GM21529 (cell line): ENCODE data around the gene KDF1.
"Not testable (repeated sequence)": the region's sequence is repeated elsewhere in the genome, so short reads cannot be mapped to it uniquely, and the experiment has no call there.

Experiments used
- ATAC-seq: cut with Tn5 transposase; IDR thresholded peaks from one replicate; pipeline ENCODE4 v1.9.1; 2021; ENCODE audit not compliant: unreplicated experiment

Gene KDF1

DNA sequence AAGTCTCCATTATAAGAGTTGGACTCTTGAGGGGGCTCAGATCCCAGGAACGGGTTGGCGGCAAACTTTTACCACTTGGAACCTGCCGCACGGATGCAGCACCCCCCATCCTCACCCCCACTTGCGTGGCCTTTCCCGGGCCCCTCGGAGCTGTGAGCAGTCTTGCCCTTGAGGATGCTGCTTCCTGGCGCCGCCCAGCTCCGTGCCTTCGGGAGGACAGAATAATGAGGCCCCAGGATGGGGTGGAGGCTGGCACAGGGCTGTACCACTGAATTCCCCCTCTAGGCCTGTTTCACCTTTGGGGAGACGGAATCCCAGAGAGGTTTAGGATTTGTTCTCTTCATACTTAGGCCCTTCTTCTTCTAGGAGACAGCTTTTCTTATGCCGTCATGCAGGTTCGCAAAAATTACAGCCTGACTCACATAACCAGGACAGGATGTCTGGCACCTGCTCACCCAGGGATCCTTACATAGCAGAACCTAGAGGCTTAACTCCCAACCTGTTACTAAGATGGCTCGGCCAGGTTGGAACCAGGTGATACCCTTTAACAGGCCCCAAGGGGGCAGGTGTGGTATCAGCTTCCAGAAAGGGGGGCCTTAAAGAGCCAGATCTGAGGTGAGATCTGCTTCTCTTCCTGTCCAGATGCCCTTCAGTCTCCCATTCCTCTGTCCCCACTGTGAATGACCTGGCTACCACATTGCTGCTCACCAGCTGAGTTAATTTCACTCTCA, 34.7 kb upstream of the KDF1 start:
- no peak for ATAC-seq

DNA sequence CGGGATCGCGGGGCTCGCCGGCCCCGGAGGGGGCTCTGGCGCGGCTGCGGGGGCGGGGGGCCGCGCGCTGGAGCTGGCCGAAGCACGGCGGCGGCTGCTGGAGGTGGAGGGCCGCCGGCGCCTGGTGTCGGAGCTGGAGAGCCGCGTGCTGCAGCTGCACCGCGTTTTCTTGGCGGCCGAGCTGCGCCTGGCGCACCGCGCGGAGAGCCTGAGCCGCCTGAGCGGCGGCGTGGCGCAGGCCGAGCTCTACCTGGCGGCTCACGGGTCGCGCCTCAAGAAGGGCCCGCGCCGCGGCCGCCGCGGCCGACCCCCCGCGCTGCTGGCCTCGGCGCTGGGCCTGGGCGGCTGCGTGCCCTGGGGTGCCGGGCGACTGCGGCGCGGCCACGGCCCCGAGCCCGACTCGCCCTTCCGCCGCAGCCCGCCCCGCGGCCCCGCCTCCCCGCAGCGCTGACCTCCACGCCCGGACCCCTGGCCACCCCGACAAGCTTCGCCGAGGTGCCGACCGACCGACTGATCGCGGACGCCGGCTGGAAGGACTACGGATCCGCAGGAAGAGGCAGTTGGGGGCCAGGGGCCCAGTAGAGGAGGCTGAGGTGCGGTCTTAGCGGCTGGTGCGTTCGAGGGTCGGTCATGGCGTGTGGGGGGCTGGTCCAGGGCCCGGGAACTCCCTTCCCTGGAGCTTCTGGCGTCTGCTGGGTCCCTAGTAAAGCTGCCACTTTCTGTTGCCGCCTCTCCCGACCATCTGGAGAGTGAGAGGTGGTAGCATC, 33.9 kb upstream of the KDF1 start:
- no peak for ATAC-seq

DNA sequence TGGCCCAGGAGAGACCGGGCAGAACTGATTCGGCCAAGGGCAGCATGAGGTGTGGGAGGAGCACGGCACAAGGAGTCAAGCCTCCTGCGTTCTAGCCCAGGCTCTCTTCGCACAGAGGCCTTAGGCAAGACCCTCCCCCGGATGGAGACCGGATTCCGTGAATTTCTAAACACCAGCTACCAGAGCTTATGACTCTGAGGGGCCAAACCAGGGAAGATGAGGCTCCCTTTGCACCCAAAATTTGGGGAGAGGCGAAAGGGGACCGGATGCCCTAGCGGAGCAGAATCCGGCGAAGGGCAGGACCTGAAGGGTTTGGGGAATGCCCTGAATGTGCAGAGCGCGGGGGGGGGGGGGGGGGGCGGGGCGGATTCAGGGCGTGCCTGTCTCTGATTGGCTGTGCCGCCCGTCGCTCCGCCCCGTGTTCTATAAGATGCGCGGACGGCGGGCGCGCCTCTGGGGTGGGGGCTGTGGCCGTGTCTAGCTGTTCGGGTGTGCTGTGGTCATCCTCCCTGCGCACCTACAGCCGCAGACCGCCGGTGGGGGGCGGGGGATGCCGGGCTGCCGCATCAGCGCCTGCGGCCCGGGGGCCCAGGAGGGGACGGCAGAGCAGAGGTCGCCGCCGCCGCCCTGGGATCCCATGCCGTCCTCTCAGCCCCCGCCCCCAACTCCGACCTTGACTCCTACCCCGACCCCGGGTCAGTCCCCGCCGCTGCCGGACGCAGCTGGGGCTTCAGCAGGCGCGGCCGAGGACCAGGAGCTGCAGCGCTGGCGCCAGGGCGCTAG, 33.2 kb upstream of the KDF1 start, which contains the start of gene TRNP1:
Gene TRNP1 (plus strand): TSS at position 456 of the 783 bp plus-strand sequence. CDS start 95 bp downstream, at position 551.
- ATAC-seq, result no peak

DNA sequence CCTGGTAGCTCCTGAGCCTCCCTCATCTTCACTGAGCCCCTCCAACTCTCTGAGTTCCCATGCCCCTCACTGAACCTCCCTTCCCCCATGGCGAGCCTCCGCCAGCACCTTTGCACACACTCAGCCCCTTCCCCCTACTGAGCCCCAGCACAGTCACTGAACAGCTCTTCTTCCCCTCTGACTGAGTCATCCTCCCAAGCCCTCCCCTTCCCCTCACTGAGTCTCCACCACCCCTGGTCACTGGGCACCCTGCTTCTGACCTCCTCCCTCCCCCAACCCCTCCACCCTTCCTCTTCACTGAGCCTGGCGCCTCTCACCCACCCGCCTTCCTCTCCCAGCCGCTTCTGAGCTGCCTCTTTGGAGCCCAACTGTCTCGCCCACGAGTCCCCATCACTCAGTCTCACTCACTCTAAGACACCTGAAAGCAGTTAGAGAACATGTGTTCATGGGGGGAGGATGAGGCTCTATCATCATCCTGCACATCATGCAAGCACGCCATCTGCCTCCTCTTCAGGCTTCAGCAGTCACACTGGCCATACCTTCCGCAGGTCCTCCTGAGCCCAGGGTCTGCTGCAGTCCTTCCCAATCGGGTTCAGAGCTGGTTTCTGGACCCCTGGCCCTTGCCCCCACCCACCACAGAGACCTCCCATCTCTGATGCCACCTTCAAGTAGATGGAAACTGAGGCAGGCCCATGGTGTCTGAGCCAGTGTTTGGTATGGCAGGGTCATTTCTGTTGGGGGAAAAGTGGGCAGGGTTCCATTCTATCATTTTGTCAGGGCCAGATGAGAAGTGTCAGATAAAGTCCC, 31.2 kb upstream of the KDF1 start:
- ATAC-seq, result no peak

DNA sequence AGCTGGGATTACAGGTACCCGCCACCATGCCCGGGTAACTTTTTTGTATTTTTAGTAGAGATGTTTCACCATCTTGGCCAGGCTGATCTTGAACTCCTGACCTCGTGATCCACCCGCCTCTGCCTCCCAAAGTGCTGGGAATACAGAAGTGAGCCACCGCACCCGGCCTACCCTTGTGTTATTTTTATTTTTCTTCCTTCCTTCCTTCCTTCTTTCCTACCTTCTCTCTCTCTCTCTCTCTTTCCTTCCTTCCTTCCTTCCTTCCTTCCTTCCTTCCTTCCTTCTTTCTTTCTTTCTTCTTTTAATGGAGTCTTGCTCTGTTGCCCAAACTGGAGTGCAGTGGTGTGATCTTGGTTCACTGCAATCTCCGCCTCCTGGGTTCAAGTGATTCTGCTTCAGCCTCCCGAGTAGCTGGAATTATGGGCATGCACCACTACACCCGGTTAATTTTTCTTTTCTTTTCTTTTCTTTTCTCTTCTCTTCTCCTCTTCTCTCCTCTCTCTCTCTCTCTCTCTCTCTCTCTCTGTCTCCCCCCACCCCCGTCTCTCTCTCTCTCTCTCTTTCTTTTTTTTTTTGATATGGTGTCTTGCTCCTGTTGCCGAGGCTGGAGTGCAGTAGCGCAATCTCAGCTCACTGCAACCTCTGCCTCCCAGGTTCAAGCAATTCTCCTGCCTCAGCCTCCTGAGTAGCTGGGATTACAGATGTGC, 29.3 kb upstream of the KDF1 start:
- not testable (repeated sequence) for ATAC-seq

DNA sequence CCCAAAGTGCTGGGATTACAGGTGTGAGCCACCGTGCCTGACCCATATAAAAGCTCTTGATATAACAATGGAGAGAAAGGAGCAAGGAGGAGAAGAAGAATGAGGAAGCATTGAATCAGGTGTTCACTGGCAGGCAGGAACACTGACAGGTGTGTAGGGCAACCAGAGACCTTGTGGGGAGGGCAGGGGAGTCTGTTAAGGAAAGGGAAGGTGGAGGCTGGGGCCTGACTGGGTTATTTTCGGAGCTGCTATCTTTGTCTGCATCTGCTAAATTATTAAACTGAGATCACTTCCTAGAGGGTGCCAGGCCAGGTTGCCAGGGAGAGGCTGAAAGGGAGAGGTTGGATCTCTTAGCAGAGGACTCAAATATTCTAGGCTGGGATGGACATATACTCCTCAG, 26.4 kb upstream of the KDF1 start:
- no peak for ATAC-seq

DNA sequence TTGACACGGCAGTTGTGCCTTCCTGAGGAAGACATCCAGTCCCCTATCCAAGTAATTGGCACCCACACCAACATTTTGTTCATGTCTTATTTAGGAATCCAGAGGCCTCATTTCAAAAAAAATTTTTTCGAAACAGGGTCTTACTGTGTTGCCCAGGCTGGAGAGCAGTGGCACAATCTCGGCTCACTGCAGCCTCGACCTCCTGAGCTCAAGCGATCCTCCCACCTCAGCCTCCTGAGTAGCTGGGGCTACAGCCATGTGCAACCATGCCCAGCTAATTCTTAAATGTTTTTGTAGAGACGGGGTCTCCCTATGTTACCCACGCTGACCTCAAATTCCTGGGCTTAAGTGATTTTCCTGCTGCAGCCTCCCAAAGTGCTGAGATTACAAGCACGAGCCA, 24.0 kb upstream of the KDF1 start:
- ATAC-seq, result no peak

DNA sequence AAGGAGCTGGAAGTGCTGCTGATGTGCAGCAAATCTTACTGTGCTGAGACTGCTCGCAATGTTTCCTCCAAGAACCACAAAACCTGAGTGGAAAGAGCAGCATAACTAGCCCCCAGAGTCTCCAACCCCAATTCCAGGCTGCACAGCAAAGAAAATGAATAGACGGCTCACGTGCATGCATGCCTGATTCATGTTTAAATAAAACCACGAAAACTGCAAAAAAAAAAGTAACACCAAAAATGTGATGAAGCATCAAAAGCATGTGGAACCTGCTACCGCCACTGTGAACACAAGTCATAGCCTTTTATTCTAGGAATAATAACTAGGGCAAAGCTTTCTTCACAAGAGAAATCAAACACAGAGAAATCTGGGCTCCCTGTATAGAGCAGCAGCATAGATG, 23.6 kb upstream of the KDF1 start:
- ATAC-seq, result no peak

DNA sequence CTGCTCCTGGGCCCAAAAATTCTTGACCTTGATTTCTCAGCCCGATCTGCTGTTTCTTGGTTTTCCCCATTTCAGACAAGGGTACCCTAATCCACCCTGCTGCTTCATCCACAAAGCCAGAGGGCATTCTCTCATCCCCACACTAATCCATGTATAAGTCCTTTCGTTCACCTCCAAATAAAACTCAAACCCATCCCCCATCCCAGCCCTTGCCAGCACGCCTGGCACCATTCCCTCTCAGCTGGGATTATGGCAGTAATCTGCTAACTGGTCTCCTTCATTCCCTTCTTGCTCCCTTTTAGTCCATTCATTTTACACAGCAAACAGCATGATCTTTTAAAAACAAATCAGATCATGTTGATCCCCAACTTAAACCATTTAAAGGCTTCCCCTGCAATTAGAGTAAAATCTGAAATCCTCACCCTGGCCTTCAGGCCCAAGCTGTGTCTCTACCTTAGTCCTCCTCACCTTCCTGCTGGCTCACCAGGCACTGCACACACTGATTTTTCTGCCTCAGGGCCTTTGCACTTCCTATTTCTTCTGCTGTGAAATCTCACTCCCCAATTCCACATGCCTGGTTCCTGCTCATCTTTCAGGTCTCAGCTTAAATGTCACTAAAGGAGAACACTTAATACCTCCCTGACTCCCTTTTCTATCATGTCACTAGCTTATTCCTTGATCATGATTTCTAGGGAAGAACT, 21.0 kb upstream of the KDF1 start:
- ATAC-seq, result no peak

DNA sequence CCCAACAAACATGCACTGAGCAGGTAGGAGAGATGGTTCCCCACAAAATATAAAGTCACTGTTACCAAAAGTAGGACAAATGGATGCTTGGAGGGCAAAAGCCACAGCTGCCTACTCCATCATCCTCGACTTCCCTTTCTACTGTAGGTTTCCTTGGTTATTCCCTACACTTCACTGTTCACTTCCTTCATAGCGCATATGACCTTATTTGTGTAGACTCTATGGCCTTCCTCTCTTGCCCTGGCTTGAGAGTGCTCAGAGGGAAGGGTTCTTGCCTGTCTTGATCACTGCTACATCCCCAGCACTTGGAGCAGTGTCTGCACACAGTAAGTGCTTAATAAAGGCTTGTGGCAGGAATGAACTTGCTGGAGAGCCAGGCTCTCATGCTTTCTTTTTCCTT, 18.6 kb upstream of the KDF1 start:
- ATAC-seq, result no peak

DNA sequence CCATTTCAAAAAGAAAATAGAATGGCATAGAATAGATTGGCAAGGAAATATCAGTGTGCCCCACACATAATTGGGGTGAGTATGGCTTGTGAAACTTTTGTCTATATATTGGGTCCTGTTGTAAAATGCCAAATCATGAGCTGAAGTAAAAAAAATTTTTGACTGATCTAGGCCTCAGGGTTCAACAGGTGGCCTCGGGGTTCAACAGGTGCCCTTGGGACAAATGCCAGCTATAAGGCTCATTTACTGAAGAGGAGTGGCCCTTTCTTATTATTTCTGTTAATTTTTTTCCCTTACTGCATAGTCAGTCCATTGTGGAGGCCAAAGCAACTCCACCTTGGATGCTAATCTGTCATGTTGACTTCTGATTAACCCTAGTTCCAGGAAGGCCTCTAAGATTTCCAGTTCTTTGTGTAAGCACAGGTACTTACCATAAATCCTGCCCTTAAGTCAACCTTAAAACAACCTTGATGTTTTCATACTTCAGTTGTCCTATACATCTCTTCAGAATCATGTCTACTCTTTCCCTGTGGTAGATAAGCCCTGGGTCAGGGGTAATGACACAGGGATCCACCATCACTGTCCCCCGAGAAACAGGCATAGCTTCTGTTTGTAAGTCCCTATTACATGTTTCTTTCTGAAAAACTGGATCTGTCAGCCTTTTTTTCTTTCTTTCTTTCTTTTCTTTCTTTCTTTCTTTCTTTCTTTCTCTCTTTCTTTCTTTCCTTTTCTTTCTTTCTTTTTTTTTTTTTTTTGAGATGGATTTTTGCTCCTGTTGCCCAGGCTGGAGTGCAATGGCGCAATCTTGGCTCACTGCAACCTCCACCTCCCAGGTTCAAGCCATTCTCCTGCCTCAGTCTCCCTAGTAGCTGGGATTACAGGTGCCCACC, 16.6 kb upstream of the KDF1 start:
- ATAC-seq, result no peak

DNA sequence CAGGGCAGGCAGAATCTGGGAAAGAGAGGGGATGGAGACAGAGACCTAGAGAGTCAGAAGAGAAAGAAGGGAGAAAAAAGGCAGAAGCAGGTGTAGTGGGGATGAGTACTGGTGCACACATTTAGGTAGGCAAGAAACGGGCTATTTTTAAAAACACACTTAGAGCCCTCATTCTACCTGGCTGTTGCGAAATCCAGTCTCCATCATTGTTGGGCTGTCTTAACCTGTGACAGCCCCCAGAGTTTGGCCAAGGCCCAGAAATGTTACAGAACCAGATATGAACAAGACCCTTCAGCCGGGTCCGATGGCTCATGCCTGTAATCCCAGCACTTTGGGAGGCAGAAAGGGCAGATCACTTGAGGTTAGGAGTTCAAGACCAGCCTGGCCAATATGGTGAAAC, 12.6 kb upstream of the KDF1 start:
- no peak for ATAC-seq

DNA sequence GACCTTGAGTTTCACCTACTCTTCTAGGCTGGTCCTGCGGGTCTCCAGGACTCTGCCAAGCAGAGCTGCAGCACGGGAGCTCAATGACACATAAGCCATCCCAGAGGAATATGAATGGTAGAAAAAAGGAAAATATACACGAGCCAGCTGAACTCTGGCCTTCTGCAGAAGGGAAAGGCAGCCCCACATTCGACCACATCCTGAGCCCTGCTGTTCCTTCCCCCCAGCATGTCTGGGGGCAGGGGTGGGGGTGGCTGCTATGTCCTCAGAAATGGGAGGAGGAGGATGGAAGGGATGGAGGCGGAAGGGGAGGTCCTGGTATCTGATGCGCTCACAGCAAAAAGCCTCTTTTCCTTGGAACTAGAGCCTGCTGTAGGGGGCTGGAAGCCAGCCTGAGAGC, 12.1 kb upstream of the KDF1 start:
- ATAC-seq, result no peak

DNA sequence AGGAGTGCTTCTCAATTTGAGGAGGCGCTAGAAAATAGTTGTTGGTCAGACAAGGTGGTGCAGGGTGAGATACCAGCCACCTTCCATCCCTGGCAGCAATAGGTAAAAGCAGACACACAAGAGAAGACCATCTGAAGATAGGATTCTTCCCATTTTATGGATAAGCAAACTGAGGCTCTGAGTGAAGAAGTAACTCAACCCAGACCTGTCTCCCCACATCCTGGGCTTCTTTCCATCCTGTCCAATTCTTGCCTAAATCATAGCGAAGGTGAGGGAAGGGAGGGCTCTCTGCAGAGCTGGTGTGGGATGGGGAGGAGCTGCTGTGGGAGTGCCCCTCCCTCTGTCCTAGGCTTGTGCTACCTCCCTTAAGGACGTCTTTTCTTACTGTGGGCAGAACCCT, 11.3 kb upstream of the KDF1 start:
- ATAC-seq, result no peak

DNA sequence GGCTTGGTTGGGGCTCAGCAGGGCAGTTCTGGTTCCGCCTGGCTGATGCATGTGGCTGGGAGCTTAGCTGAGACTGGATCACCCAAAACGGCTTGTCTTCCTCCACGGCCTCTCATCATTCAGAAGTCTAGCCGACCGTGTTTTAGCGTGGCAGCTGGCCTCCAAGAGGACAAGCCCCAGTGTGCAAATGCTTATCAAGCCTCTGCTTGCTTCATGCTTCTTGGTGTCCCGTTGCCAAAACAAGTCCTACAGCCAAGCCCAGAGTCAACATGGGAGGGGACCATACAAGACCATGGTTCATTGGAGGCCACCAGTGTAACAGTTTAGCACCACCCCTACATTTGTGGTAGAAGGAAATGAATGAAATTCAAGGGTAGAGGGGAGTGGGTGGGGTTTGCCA, 10.5 kb upstream of the KDF1 start:
- no peak for ATAC-seq

DNA sequence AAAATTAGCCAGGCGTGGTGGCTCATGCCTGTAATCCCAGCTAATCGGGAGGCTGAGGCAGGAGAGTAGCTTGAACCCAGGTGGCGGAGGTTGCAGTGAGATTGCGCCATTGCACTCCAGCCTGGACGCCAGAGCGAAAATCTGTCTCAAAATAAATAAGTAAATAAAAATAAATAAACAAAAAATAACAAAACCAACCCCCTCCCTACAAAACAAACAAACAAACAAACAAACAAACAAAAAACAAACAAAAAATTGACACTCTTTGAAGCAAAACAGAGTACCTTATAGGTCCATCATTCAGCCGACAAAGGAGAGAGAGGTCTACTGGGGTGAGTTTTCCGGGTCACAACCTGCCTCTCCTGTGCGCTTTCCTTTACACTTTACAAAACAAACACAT, 5.4 kb upstream of the KDF1 start:
- no peak for ATAC-seq

DNA sequence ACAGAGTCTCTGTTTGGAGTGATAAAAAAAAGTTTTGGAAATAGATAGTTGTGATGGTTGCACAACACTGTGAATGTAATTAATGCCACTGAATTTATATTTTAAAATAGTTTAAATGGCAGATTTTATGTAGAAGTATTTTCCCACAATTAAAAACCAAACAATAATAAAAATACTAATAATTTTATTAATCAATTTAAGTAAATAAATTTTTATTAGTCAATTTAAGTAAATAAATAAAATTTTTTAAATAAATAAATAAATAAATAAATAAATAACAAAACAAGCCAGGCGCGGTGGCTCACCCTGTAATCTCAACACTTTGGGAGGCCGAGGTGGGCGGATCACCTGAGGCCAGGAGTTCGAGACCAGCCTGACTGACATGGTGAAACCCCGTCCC, 4.9 kb upstream of the KDF1 start:
- no peak for ATAC-seq

DNA sequence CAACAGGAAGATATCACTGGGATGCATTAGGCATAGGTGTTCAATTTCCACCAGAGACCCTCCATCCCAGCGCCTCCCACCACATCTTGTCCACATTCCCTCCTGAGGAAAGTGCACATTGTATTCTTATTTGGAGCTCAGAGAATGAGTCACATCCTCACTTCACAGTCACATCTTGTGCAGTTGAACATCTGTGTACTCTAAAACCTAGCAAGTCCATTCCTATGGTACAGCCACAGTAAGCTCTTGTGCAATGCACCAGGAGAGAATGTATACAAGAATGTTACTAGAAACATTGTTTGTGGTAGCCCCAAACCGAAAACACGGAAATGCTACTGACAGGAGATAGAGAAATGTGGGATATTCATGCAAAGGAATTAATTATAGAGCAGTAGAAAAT, 1.6 kb upstream of the KDF1 start:
- ATAC-seq, result no peak

DNA sequence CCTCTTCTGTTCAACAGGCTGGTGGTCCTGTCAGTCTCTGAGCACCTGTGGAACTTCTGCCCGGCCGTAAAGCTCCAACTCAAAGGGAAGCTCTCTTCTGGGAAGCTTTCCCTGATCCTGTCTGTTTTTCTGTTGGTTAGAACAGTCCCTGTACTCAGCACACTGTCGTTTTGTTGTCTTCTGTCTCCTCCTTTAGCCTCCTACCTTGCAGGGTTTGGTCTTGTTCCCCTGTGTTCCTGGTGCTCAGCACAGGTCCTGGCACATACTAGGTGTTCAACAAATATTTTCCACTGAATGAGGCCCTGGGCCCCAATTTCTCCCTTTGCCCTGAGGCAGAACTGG, 328 bp upstream of the KDF1 start:
- no peak for ATAC-seq
